PC-9 (cell line): ENCODE data around the gene ARFIP1.

Experiments
- EZH2 ChIP-seq: fragments of 200-600 bp; sonication (generic); IDR thresholded peaks from 2 replicates; pipeline ENCODE4 v1.8.0; 2017; ENCODE audit warnings: antibody characterized with exemption, low read depth
- TF ChIP-seq, protein P1 (sequence below): fragments of 200-600 bp; sonication (generic); conservative IDR thresholded peaks from 2 replicates; pipeline ENCODE4 v1.6.1; 2017; ENCODE audit warnings: mixed run types, antibody characterized with exemption, mild to moderate bottlenecking, moderate library complexity

DNA sequence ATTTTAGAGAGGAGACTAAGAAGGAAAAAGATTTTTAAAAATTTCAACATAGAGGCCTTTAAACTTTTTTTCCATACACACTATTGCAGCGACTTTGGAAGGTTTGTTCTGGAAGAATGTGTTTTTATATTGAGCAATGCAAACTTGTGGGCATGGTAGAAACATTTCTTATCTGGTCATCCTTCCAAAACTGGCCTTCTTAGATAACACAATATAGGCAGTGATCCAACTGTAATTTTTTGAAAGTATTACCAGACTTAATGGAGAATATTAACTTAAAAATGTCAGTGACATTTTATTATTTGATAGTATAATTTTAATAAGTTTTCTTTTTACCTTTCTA, 182.0 kb downstream of the ARFIP1 start:
- TF ChIP-seq, protein P1, sequence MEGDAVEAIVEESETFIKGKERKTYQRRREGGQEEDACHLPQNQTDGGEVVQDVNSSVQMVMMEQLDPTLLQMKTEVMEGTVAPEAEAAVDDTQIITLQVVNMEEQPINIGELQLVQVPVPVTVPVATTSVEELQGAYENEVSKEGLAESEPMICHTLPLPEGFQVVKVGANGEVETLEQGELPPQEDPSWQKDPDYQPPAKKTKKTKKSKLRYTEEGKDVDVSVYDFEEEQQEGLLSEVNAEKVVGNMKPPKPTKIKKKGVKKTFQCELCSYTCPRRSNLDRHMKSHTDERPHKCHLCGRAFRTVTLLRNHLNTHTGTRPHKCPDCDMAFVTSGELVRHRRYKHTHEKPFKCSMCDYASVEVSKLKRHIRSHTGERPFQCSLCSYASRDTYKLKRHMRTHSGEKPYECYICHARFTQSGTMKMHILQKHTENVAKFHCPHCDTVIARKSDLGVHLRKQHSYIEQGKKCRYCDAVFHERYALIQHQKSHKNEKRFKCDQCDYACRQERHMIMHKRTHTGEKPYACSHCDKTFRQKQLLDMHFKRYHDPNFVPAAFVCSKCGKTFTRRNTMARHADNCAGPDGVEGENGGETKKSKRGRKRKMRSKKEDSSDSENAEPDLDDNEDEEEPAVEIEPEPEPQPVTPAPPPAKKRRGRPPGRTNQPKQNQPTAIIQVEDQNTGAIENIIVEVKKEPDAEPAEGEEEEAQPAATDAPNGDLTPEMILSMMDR: no peak
- TF ChIP-seq EZH2: no peak
